ENCODE results near the gene ALDOB.

GRCh38 chr9:101435601-101436079 is at the start of gene ALDOB:
- no peak for TF ChIP-seq CTCF (IDR thresholded peaks at IDR 0.05)
- no peak for TF ChIP-seq POLR2A (IDR thresholded peaks at IDR 0.05)
